Right forelimb (tissue), 1 donor: ENCODE measurements around the gene FOLR3.
"Not testable (repeated sequence)": the region's sequence is repeated elsewhere in the genome, so short reads cannot be mapped to it uniquely, and the experiment has no call there.

ENCODE experiments used
- DNase-seq: peaks from one replicate; pipeline ENCODE4 v3.0.0-alpha.2; 2018

FOLR3 gene

GRCh38 chr11:72135473-72135872 lies at the start of gene FOLR3:
Gene FOLR3 (plus strand): TSS chr11:72135725. CDS start chr11:72135953, 228 bp downstream.
- not testable (repeated sequence) for DNase-seq

GRCh38 chr11:72088076-72088808 lies 47.3 kb upstream of the FOLR3 start:
- DNase-seq, result no peak

- DNase-seq, result peak; percentile 71
Measured at GRCh38 chr11:72091292-72091691, 44.2 kb upstream of the FOLR3 start.

- DNase-seq, result no peak
Measured at GRCh38 chr11:72098741-72099140, 36.8 kb upstream of the FOLR3 start.

- DNase-seq, result no peak
Measured at GRCh38 chr11:72100009-72100408, 35.5 kb upstream of the FOLR3 start.

GRCh38 chr11:72100462-72100861 lies 35.1 kb upstream of the FOLR3 start:
- no peak for DNase-seq

GRCh38 chr11:72102162-72102561 lies 33.4 kb upstream of the FOLR3 start:
- DNase-seq, result no peak

GRCh38 chr11:72102631-72102945 lies 32.9 kb upstream of the FOLR3 start:
- no peak for DNase-seq

GRCh38 chr11:72102946-72103753 lies 32.4 kb upstream of the FOLR3 start, which contains the start of gene LAMTOR1:
Gene LAMTOR1 (minus strand): TSS chr11:72103297. CDS start chr11:72103224, 73 bp downstream.
- DNase-seq, result peak; percentile 99

GRCh38 chr11:72103754-72104167 lies 31.8 kb upstream of the FOLR3 start:
- DNase-seq, result no peak

- no peak for DNase-seq
Measured at GRCh38 chr11:72105888-72106287, 29.6 kb upstream of the FOLR3 start, which contains the start of gene TOMT. Gene TOMT (plus strand): TSS chr11:72105924. CDS start chr11:72105952, 28 bp downstream.

- DNase-seq, result no peak
Measured at GRCh38 chr11:72111300-72112142, 24.0 kb upstream of the FOLR3 start.

- DNase-seq, result peak; percentile 98
Measured at GRCh38 chr11:72112143-72112977, 23.2 kb upstream of the FOLR3 start, which contains the start of gene ANAPC15. Gene ANAPC15 (minus strand): TSS chr11:72112695. CDS start chr11:72111276, 1,419 bp downstream.

- no peak for DNase-seq
Measured at GRCh38 chr11:72112978-72113808, 22.3 kb upstream of the FOLR3 start.

GRCh38 chr11:72114570-72114969 lies 21.0 kb upstream of the FOLR3 start:
- no peak for DNase-seq

GRCh38 chr11:72116019-72116755 lies 19.3 kb upstream of the FOLR3 start:
- no peak for DNase-seq

- DNase-seq, result no peak
Measured at GRCh38 chr11:72119198-72119597, 16.3 kb upstream of the FOLR3 start.

GRCh38 chr11:72120930-72121329 lies 14.6 kb upstream of the FOLR3 start:
- DNase-seq, result no peak

- DNase-seq, result no peak
Measured at GRCh38 chr11:72122607-72123006, 12.9 kb upstream of the FOLR3 start.

GRCh38 chr11:72123117-72123653 lies 12.3 kb upstream of the FOLR3 start:
- no peak for DNase-seq
